ENCODE measurements around the gene RUBCN. TPM values are rescaled to one million over a fixed set of nuclear protein-coding genes. Genes with fewer than 3 reads are reported as not detected.
"Not testable (repeated sequence)": the region's sequence is repeated elsewhere in the genome, so short reads cannot be mapped to it uniquely, and the experiment has no call there.

The RUBCN gene
- total RNA-seq, 1 experiment from 2014 or later, result 87.0 TPM

- H4K20me1 ChIP-seq (ENCODE audit: insufficient read depth, low read depth, low read length); H3K4me2 ChIP-seq (ENCODE audit: low read depth, low read length, poor library complexity, severe bottlenecking); H3K79me2 ChIP-seq (ENCODE audit: low read length); H3K36me3 ChIP-seq (ENCODE audit: insufficient read depth, low read length); H3K27me3 ChIP-seq (ENCODE audit: low read length); H3K9me2 ChIP-seq (replicated peaks; ENCODE audit: insufficient read depth, low read length); H3K27ac ChIP-seq (ENCODE audit: low read length); H2AFZ ChIP-seq (ENCODE audit: low read length); H3K4me3 ChIP-seq (ENCODE audit: low read length); H3K9ac ChIP-seq (ENCODE audit: low read length); H3K9me3 ChIP-seq (ENCODE audit: low read length); DNase-seq: not testable (repeated sequence)
- H3K4me1 ChIP-seq (ENCODE audit: low read length), result peaks cover 11% of the 10 kb centered on the region
Observed at GRCh38 chr3:197665549-197665948, 71.2 kb downstream of the RUBCN start.

- H2AFZ ChIP-seq (ENCODE audit: low read length); H3K79me2 ChIP-seq (ENCODE audit: low read length); H3K27ac ChIP-seq (ENCODE audit: low read length); H3K9me2 ChIP-seq (replicated peaks; ENCODE audit: insufficient read depth, low read length); H4K20me1 ChIP-seq (ENCODE audit: insufficient read depth, low read depth, low read length); H3K27me3 ChIP-seq (ENCODE audit: low read length); H3K36me3 ChIP-seq (ENCODE audit: insufficient read depth, low read length); DNase-seq; H3K9me3 ChIP-seq (ENCODE audit: low read length): not testable (repeated sequence)
- Histone ChIP-seq H3K4me3 (ENCODE audit: low read length) (peak overlapping the region; percentile 60; the same call in 1 of the 2 replicates), H3K4me1 (ENCODE audit: low read length) (peaks cover 11% of the 10 kb centered on the region), H3K9ac (ENCODE audit: low read length) (peak overlapping the region; percentile 53; the same call in 1 of the 2 replicates), H3K4me2 (ENCODE audit: low read depth, low read length, poor library complexity, severe bottlenecking) (peak overlapping the region; percentile 65)
Observed at GRCh38 chr3:197665142-197665491, 71.6 kb downstream of the RUBCN start.

GRCh38 chr3:197664414-197665141 is 72.1 kb downstream of the RUBCN start:
- Histone ChIP-seq H3K4me3 (ENCODE audit: low read length) (peak overlapping the region; percentile 60; the same call in 1 of the 2 replicates), H3K4me1 (ENCODE audit: low read length) (peaks cover 14% of the 10 kb centered on the region), H3K4me2 (ENCODE audit: low read depth, low read length, poor library complexity, severe bottlenecking) (peak overlapping the region; percentile 65), H3K9ac (ENCODE audit: low read length) (peak overlapping the region; percentile 53; the same call in 1 of the 2 replicates)
- H3K79me2 ChIP-seq (ENCODE audit: low read length); H3K27ac ChIP-seq (ENCODE audit: low read length); H2AFZ ChIP-seq (ENCODE audit: low read length); H3K27me3 ChIP-seq (ENCODE audit: low read length); H3K9me2 ChIP-seq (replicated peaks; ENCODE audit: insufficient read depth, low read length); H3K36me3 ChIP-seq (ENCODE audit: insufficient read depth, low read length); H3K9me3 ChIP-seq (ENCODE audit: low read length); H4K20me1 ChIP-seq (ENCODE audit: insufficient read depth, low read depth, low read length); DNase-seq: not testable (repeated sequence)

- H3K4me2 ChIP-seq (ENCODE audit: low read depth, low read length, poor library complexity, severe bottlenecking); H3K4me3 ChIP-seq (ENCODE audit: low read length); DNase-seq; H3K9ac ChIP-seq (ENCODE audit: low read length); H2AFZ ChIP-seq (ENCODE audit: low read length); H3K9me2 ChIP-seq (replicated peaks; ENCODE audit: insufficient read depth, low read length); H3K27ac ChIP-seq (ENCODE audit: low read length); H3K27me3 ChIP-seq (ENCODE audit: low read length); H3K9me3 ChIP-seq (ENCODE audit: low read length); H3K79me2 ChIP-seq (ENCODE audit: low read length); H4K20me1 ChIP-seq (ENCODE audit: insufficient read depth, low read depth, low read length); H3K36me3 ChIP-seq (ENCODE audit: insufficient read depth, low read length): not testable (repeated sequence)
- H3K4me1 ChIP-seq (ENCODE audit: low read length), result peaks cover 13% of the 10 kb centered on the region
Observed at GRCh38 chr3:197663367-197664140, 73.2 kb downstream of the RUBCN start.

GRCh38 chr3:197662352-197662751 is 74.4 kb downstream of the RUBCN start:
- not testable (repeated sequence) for H4K20me1 ChIP-seq (ENCODE audit: insufficient read depth, low read depth, low read length); H3K4me3 ChIP-seq (ENCODE audit: low read length); H3K4me2 ChIP-seq (ENCODE audit: low read depth, low read length, poor library complexity, severe bottlenecking); H3K79me2 ChIP-seq (ENCODE audit: low read length); H3K9me2 ChIP-seq (replicated peaks; ENCODE audit: insufficient read depth, low read length); H3K27ac ChIP-seq (ENCODE audit: low read length); H3K9ac ChIP-seq (ENCODE audit: low read length); H3K27me3 ChIP-seq (ENCODE audit: low read length); H2AFZ ChIP-seq (ENCODE audit: low read length); H3K9me3 ChIP-seq (ENCODE audit: low read length); H3K36me3 ChIP-seq (ENCODE audit: insufficient read depth, low read length)
- H3K4me1 ChIP-seq (ENCODE audit: low read length), result peaks cover 13% of the 10 kb centered on the region
- DNase-seq, result peak; percentile 38

- not testable (repeated sequence) for H3K27me3 ChIP-seq (ENCODE audit: low read length); H3K79me2 ChIP-seq (ENCODE audit: low read length); H4K20me1 ChIP-seq (ENCODE audit: insufficient read depth, low read depth, low read length); H3K4me2 ChIP-seq (ENCODE audit: low read depth, low read length, poor library complexity, severe bottlenecking); H3K27ac ChIP-seq (ENCODE audit: low read length); H3K9ac ChIP-seq (ENCODE audit: low read length); H2AFZ ChIP-seq (ENCODE audit: low read length); H3K36me3 ChIP-seq (ENCODE audit: insufficient read depth, low read length); H3K9me3 ChIP-seq (ENCODE audit: low read length); H3K4me3 ChIP-seq (ENCODE audit: low read length); H3K9me2 ChIP-seq (replicated peaks; ENCODE audit: insufficient read depth, low read length)
- DNase-seq, result peak; percentile 28
- H3K4me1 ChIP-seq (ENCODE audit: low read length), result peaks cover 13% of the 10 kb centered on the region
Observed at GRCh38 chr3:197661874-197662273, 74.8 kb downstream of the RUBCN start.

- H3K27me3 ChIP-seq (ENCODE audit: low read length); H3K27ac ChIP-seq (ENCODE audit: low read length); H3K79me2 ChIP-seq (ENCODE audit: low read length); H2AFZ ChIP-seq (ENCODE audit: low read length); H3K9me2 ChIP-seq (replicated peaks; ENCODE audit: insufficient read depth, low read length); H3K9ac ChIP-seq (ENCODE audit: low read length); H3K36me3 ChIP-seq (ENCODE audit: insufficient read depth, low read length); H3K4me2 ChIP-seq (ENCODE audit: low read depth, low read length, poor library complexity, severe bottlenecking); H3K9me3 ChIP-seq (ENCODE audit: low read length); H4K20me1 ChIP-seq (ENCODE audit: insufficient read depth, low read depth, low read length); H3K4me3 ChIP-seq (ENCODE audit: low read length): not testable (repeated sequence)
- peak; percentile 38 for DNase-seq
- peaks cover 13% of the 10 kb centered on the region for H3K4me1 ChIP-seq (ENCODE audit: low read length)
Observed at GRCh38 chr3:197661234-197661834, 75.4 kb downstream of the RUBCN start.

GRCh38 chr3:197659701-197660100 is 77.0 kb downstream of the RUBCN start:
- not testable (repeated sequence) for H3K27me3 ChIP-seq (ENCODE audit: low read length); H3K79me2 ChIP-seq (ENCODE audit: low read length); H3K9me2 ChIP-seq (replicated peaks; ENCODE audit: insufficient read depth, low read length); H3K27ac ChIP-seq (ENCODE audit: low read length); H3K36me3 ChIP-seq (ENCODE audit: insufficient read depth, low read length); H3K4me1 ChIP-seq (ENCODE audit: low read length); H4K20me1 ChIP-seq (ENCODE audit: insufficient read depth, low read depth, low read length); H3K9me3 ChIP-seq (ENCODE audit: low read length)
- Histone ChIP-seq H2AFZ (ENCODE audit: low read length) (0 out of 2 replicates have a peak overlapping the region, but pooled peaks have one; percentile 25), H3K9ac (ENCODE audit: low read length) (peak overlapping the region; percentile 3; the same call in 1 of the 2 replicates), H3K4me3 (ENCODE audit: low read length) (peak overlapping the region; percentile 8; the same call in 1 of the 2 replicates), H3K4me2 (ENCODE audit: low read depth, low read length, poor library complexity, severe bottlenecking) (peak overlapping the region; percentile 47)
- peak; percentile 52 for DNase-seq

Data from Karpas-422 (cell line).